HEK293T (cell line): ENCODE measurements around the gene RPTOR.

Source experiments
- ARNT ChIP-seq: fragments of 450-650 bp; IDR thresholded peaks from 2 replicates; pipeline ENCODE4 v1.6.1; 2017; ENCODE audit warnings: mild to moderate bottlenecking
- CTBP1 ChIP-seq: fragments of 450-650 bp; IDR thresholded peaks from 2 replicates; pipeline ENCODE4 v1.6.1; 2016; ENCODE audit warnings: borderline replicate concordance
- ELF4 ChIP-seq: fragments of 450-650 bp; IDR thresholded peaks from 2 replicates; pipeline ENCODE4 v1.6.1; 2017; ENCODE audit warnings: antibody characterized with exemption
- FOXA1 ChIP-seq: fragments of 450-650 bp; IDR thresholded peaks from 2 replicates; pipeline ENCODE4 v1.6.1; 2016; ENCODE audit warnings: mild to moderate bottlenecking
- FOXK2 ChIP-seq: fragments of 450-650 bp; IDR thresholded peaks from 2 replicates; pipeline ENCODE4 v1.6.1; 2016; ENCODE audit warnings: mild to moderate bottlenecking
- FOXM1 ChIP-seq: fragments of 450-650 bp; IDR thresholded peaks from 2 replicates; pipeline ENCODE4 v1.6.1; 2017; ENCODE audit warnings: mild to moderate bottlenecking, borderline replicate concordance
- LEF1 ChIP-seq: fragments of 450-650 bp; IDR thresholded peaks from 2 replicates; pipeline ENCODE4 v1.6.1; 2017; ENCODE audit warnings: mild to moderate bottlenecking, borderline replicate concordance
- SP1 ChIP-seq: fragments of 450-650 bp; IDR thresholded peaks from 2 replicates; pipeline ENCODE4 v1.6.1; 2017
- SUZ12 ChIP-seq: fragments of 450-650 bp; IDR thresholded peaks from 2 replicates; pipeline ENCODE4 v1.6.1; 2016; ENCODE audit warnings: mild to moderate bottlenecking
- TARDBP ChIP-seq: fragments of 450-650 bp; IDR thresholded peaks from 2 replicates; pipeline ENCODE4 v1.6.1; 2016
- ZNF384 ChIP-seq: fragments of 450-650 bp; IDR thresholded peaks from 2 replicates; pipeline ENCODE4 v1.6.1; 2016
- TF ChIP-seq, protein P1 (sequence below): fragments of 450-650 bp; IDR thresholded peaks from 2 replicates; pipeline ENCODE4 v1.6.1; 2016

DNA sequence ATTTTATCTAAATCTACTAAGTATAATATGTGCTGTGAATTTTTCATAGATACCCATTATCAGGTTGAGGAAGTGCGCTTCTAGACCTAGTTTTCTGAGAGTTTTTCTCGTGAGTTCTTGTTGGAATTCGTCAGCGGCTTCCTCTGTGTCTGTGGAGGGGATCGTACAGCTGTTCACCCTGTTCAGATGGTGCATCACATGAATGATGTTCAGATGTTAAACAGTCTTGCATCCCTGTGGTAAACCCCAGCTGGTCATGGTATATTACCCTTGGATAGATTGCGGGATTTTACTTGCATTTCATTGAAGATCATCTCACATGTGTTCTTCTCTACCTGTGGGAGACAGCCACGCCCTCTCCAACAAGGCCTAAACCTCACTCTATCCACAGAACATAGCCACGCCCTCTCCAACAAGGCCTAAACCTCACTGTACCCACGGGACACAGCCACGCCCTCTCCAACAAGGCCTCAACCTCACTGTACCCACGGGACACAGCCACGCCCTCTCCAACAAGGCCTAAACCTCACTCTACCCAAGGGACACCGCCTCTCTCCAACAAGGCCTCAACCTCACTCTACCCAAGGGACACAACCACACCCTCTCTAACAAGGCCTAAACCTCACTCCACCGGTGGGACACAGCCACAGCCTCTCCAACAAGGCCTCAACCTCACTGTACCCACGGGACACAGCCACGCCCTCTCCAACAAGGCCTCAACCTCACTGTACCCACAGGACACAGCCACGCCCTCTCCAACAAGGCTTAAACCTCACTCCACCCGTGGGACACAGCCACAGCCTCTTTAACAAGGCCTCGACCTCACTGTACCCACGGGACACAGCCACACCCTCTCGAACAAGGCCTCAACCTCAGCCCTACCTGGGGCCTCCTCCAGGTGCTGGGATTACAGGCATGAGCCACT, 266.8 kb downstream of the RPTOR start:
- TF ChIP-seq ARNT, result no peak
- TF ChIP-seq FOXA1, result no peak
- no peak for TF ChIP-seq ELF4
- TF ChIP-seq SUZ12, result no peak
- TF ChIP-seq TARDBP, result no peak
- no peak for TF ChIP-seq ZNF384
- no peak for TF ChIP-seq FOXM1
- TF ChIP-seq LEF1, result no peak
- TF ChIP-seq FOXK2, result no peak
- TF ChIP-seq SP1, result no peak
- TF ChIP-seq, protein P1, sequence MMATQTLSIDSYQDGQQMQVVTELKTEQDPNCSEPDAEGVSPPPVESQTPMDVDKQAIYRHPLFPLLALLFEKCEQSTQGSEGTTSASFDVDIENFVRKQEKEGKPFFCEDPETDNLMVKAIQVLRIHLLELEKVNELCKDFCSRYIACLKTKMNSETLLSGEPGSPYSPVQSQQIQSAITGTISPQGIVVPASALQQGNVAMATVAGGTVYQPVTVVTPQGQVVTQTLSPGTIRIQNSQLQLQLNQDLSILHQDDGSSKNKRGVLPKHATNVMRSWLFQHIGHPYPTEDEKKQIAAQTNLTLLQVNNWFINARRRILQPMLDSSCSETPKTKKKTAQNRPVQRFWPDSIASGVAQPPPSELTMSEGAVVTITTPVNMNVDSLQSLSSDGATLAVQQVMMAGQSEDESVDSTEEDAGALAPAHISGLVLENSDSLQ, result no peak
- no peak for TF ChIP-seq CTBP1
